HEK293 (cell line): ENCODE results near the gene PCSK1.

Experiments
- CTCF ChIA-PET: fragments of 350-600 bp; formaldehyde crosslinking; extraction: SDS; loops from one replicate; lab custom pipeline; 2021; ENCODE audit warnings: antibody characterized with exemption; lab: Yijun Ruan, JAX
- POLR2A ChIA-PET: fragments of 300-600 bp; formaldehyde crosslinking; extraction: SDS; loops from one replicate; lab custom pipeline; 2020; ENCODE audit warnings: antibody characterized with exemption, inconsistent platforms; lab: Yijun Ruan, JAX
- H3K27ac ChIP-seq: fragments of 200-500 bp; sonication (Bioruptor generic); 2 replicates; pipeline ENCODE4 v1.5.1; 2014; ENCODE audit warnings: low read depth, low read length, control low read depth, inconsistent platforms; ENCODE audit errors: extremely low read depth
- H3K36me3 ChIP-seq, 2 experiments: fragments of 200-500 bp in 1 of 2; sonication (Bioruptor generic) in 1 of 2; 1 replicate in 1 of 2; 2 replicates in 1 of 2; pipeline ENCODE4 v1.5.1; 2014 to 2017; ENCODE audit warnings: inconsistent platforms in 2 of 2, low read length in 2 of 2; ENCODE audit not compliant: control insufficient read depth in 2 of 2, insufficient read depth in 1 of 2
- H3K4me1 ChIP-seq: fragments of 200-500 bp; sonication (Bioruptor generic); 2 replicates; pipeline ENCODE4 v1.5.1; 2014; ENCODE audit warnings: mild to moderate bottlenecking, low read length, inconsistent platforms; ENCODE audit not compliant: control insufficient read depth, insufficient read depth
- H3K4me3 ChIP-seq: 2 replicates; pipeline ENCODE4 v1.5.1; 2011; ENCODE audit warnings: low read depth, mild to moderate bottlenecking, control low read depth, low read length, moderate library complexity
- H3K9me3 ChIP-seq: fragments of 200-500 bp; sonication (Bioruptor generic); 2 replicates; pipeline ENCODE4 v1.5.1; 2014; ENCODE audit warnings: low read depth, low read length, inconsistent platforms; ENCODE audit not compliant: control insufficient read depth, insufficient read depth
- HIC1 ChIP-seq: fragments of 450-650 bp; formaldehyde crosslinking; IDR thresholded peaks from 2 replicates; pipeline ENCODE4 v1.5.1; 2016; ENCODE audit warnings: missing biosample characterization, missing genetic modification characterization
- HOXC10 ChIP-seq: sonication (generic); formaldehyde crosslinking; IDR thresholded peaks from 2 replicates; pipeline ENCODE4 v1.8.1; 2023; ENCODE audit warnings: mild to moderate bottlenecking, missing genetic modification reagents
- MEIS1 ChIP-seq: sonication (generic); formaldehyde crosslinking; IDR thresholded peaks from 2 replicates; pipeline ENCODE4 v1.8.1; 2022; ENCODE audit warnings: missing genetic modification reagents, mild to moderate bottlenecking, borderline replicate concordance
- MYNN ChIP-seq: fragments of 450-650 bp; formaldehyde crosslinking; IDR thresholded peaks from 2 replicates; pipeline ENCODE4 v1.5.1; 2016; ENCODE audit warnings: missing biosample characterization, missing genetic modification characterization, borderline replicate concordance
- SP3 ChIP-seq: fragments of 450-650 bp; formaldehyde crosslinking; IDR thresholded peaks from 2 replicates; pipeline ENCODE4 v1.5.1; 2016; ENCODE audit warnings: missing biosample characterization, missing genetic modification characterization
- SP7 ChIP-seq: fragments of 450-650 bp; formaldehyde crosslinking; IDR thresholded peaks from 2 replicates; pipeline ENCODE4 v1.5.1; 2016; ENCODE audit warnings: missing biosample characterization, missing genetic modification characterization
- ZBTB1 ChIP-seq: fragments of 450-650 bp; formaldehyde crosslinking; IDR thresholded peaks from 2 replicates; pipeline ENCODE4 v1.5.1; 2016; ENCODE audit warnings: missing biosample characterization, missing genetic modification characterization
- ZBTB17 ChIP-seq: fragments of 450-650 bp; formaldehyde crosslinking; IDR thresholded peaks from 2 replicates; pipeline ENCODE4 v1.5.1; 2016; ENCODE audit warnings: missing biosample characterization, missing genetic modification characterization
- ZNF138 ChIP-seq: fragments of 450-650 bp; formaldehyde crosslinking; IDR thresholded peaks from 2 replicates; pipeline ENCODE4 v1.5.1; 2016; ENCODE audit warnings: missing biosample characterization, missing genetic modification characterization, borderline replicate concordance
- ZNF214 ChIP-seq: fragments of 450-650 bp; formaldehyde crosslinking; IDR thresholded peaks from 2 replicates; pipeline ENCODE4 v1.5.1; 2017; ENCODE audit warnings: missing biosample characterization, mild to moderate bottlenecking, missing genetic modification characterization, borderline replicate concordance
- ZNF248 ChIP-seq: fragments of 450-650 bp; formaldehyde crosslinking; IDR thresholded peaks from 2 replicates; pipeline ENCODE4 v1.5.1; 2017; ENCODE audit warnings: missing biosample characterization, missing genetic modification characterization
- ZNF302 ChIP-seq: fragments of 450-650 bp; formaldehyde crosslinking; IDR thresholded peaks from 2 replicates; pipeline ENCODE4 v1.5.1; 2016; ENCODE audit warnings: missing biosample characterization, missing genetic modification characterization, low read depth
- ZNF354C ChIP-seq: fragments of 450-650 bp; formaldehyde crosslinking; IDR thresholded peaks from 2 replicates; pipeline ENCODE4 v1.5.1; 2016; ENCODE audit warnings: missing biosample characterization, missing genetic modification characterization, low read depth, borderline replicate concordance
- ZNF404 ChIP-seq: fragments of 450-650 bp; formaldehyde crosslinking; IDR thresholded peaks from 2 replicates; pipeline ENCODE4 v1.5.1; 2017; ENCODE audit warnings: missing biosample characterization, missing genetic modification characterization
- ZNF488 ChIP-seq: fragments of 450-650 bp; formaldehyde crosslinking; IDR thresholded peaks from 2 replicates; pipeline ENCODE4 v1.5.1; 2016; ENCODE audit warnings: missing biosample characterization, missing genetic modification characterization
- ZNF623 ChIP-seq: fragments of 450-650 bp; formaldehyde crosslinking; IDR thresholded peaks from 2 replicates; pipeline ENCODE4 v1.5.1; 2016; ENCODE audit warnings: missing biosample characterization, missing genetic modification characterization
- ZNF624 ChIP-seq: fragments of 450-650 bp; formaldehyde crosslinking; IDR thresholded peaks from 2 replicates; pipeline ENCODE4 v1.5.1; 2017; ENCODE audit warnings: missing biosample characterization, missing genetic modification characterization
- ZNF629 ChIP-seq: fragments of 450-650 bp; formaldehyde crosslinking; IDR thresholded peaks from 2 replicates; pipeline ENCODE4 v1.5.1; 2017; ENCODE audit warnings: missing biosample characterization, missing genetic modification characterization
- ZNF701 ChIP-seq: fragments of 450-650 bp; formaldehyde crosslinking; IDR thresholded peaks from 2 replicates; pipeline ENCODE4 v1.5.1; 2016; ENCODE audit warnings: missing biosample characterization, missing genetic modification characterization
- ZNF747 ChIP-seq: fragments of 450-650 bp; formaldehyde crosslinking; IDR thresholded peaks from 2 replicates; pipeline ENCODE4 v1.5.1; 2016; ENCODE audit warnings: missing biosample characterization, missing genetic modification characterization
- TF ChIP-seq, protein P1 (sequence below): fragments of 450-650 bp; formaldehyde crosslinking; IDR thresholded peaks from 2 replicates; pipeline ENCODE4 v1.5.1; 2016; ENCODE audit warnings: missing biosample characterization, missing genetic modification characterization
- TF ChIP-seq, protein P2 (sequence below): fragments of 450-650 bp; formaldehyde crosslinking; IDR thresholded peaks from 2 replicates; pipeline ENCODE4 v1.5.1; 2016; ENCODE audit warnings: missing biosample characterization, missing genetic modification characterization

The PCSK1 gene

GRCh38 chr5:96476654-96477053, 43.6 kb upstream of the PCSK1 start:
- POLR2A ChIA-PET: no interaction called here
- CTCF ChIA-PET: no interaction called here

GRCh38 chr5:96474073-96474472, 41.0 kb upstream of the PCSK1 start:
- Histone ChIP-seq H3K4me3 (no peak overlapping the region), H3K9me3 (no peaks in the 10 kb centered on the region), H3K4me1 (no peaks in the 10 kb centered on the region), H3K27ac (no peak overlapping the region), H3K36me3 (no peaks in the 10 kb centered on the region)
- POLR2A ChIA-PET: no interaction called here
- no peak for TF ChIP-seq ZNF701 (tag by site-specific recombination)
- CTCF ChIA-PET: no interaction called here

More at GRCh38 chr5:96476654-96477053, 43.6 kb upstream of the PCSK1 start:
- Histone ChIP-seq H3K27ac (no peak overlapping the region), H3K4me3 (no peak overlapping the region), H3K4me1 (no peaks in the 10 kb centered on the region), H3K9me3 (no peaks in the 10 kb centered on the region), H3K36me3 (no peaks in the 10 kb centered on the region)
- TF ChIP-seq ZNF354C: no peak
- TF ChIP-seq ZNF629 (tag by site-specific recombination): no peak
- TF ChIP-seq ZNF302: no peak
- TF ChIP-seq ZNF138 (tag by site-specific recombination): no peak

DNA sequence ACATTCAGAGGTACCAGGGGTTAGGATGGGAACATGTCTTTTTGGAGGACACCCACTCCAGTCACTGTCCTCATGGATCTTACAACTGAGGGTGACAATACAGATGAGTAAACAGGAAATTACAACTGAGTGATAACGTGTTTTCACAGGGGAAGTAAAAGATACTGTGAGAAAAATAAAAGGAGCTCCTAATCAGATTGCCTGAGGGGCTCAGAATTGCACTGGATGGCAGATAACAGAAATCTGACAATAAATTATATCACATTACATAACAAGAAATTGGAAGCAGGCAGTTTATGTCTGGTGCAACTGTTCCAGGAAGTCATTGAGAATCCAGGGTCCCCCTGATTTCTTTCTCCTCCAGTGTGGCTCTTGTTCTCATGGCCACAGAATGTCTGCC, 40.1 kb upstream of the PCSK1 start:
- Histone ChIP-seq H3K4me1 (no peaks in the 10 kb centered on the region), H3K27ac (no peak overlapping the region), H3K36me3 (no peaks in the 10 kb centered on the region), H3K9me3 (no peaks in the 10 kb centered on the region), H3K4me3 (no peak overlapping the region)
- CTCF ChIA-PET: interaction anchor here (0.7 kb wide), 1 partner anchor 298 kb away, joined by 3 read pairs; no protein-coding TSS in a partner anchor
- no peak for TF ChIP-seq SP7 (tag by site-specific recombination)
- no peak for TF ChIP-seq ZNF747 (tag by site-specific recombination)
- no peak for TF ChIP-seq MYNN
- TF ChIP-seq ZBTB17 (tag by site-specific recombination): no peak
- TF ChIP-seq HOXC10 (CRISPR knock-in tag): no peak
- POLR2A ChIA-PET: no interaction called here

- POLR2A ChIA-PET: no interaction called here
- no peak overlapping the region for H3K4me3 ChIP-seq
- no peak for TF ChIP-seq SP3 (tag by site-specific recombination)
- no peak for TF ChIP-seq ZNF488 (tag by site-specific recombination)
- no peak for TF ChIP-seq ZNF404 (tag by site-specific recombination)
- no peak for TF ChIP-seq ZNF624 (tag by site-specific recombination)
- TF ChIP-seq MEIS1 (CRISPR knock-in tag): no peak
- TF ChIP-seq, protein P1, sequence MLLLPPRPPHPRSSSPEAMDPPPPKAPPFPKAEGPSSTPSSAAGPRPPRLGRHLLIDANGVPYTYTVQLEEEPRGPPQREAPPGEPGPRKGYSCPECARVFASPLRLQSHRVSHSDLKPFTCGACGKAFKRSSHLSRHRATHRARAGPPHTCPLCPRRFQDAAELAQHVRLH: no peak
- TF ChIP-seq ZNF302: no peak
- no peak for TF ChIP-seq HIC1 (tag by site-specific recombination)
- TF ChIP-seq ZBTB1: no peak
- TF ChIP-seq ZNF214: no peak
- TF ChIP-seq ZNF248 (tag by site-specific recombination): no peak
- TF ChIP-seq, protein P2, sequence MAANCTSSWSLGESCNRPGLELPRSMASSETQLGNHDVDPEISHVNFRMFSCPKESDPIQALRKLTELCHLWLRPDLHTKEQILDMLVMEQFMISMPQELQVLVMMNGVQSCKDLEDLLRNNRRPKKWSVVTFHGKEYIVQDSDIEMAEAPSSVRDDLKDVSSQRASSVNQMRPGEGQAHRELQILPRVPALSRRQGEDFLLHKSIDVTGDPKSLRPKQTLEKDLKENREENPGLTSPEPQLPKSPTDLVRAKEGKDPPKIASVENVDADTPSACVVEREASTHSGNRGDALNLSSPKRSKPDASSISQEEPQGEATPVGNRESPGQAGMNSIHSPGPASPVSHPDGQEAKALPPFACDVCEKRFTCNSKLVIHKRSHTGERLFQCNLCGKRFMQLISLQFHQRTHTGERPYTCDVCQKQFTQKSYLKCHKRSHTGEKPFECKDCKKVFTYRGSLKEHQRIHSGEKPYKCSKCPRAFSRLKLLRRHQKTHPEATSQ (tag by site-specific recombination): no peak
- TF ChIP-seq SP7 (tag by site-specific recombination): no peak
- no peak for TF ChIP-seq ZNF623 (tag by site-specific recombination)
Measured at GRCh38 chr5:96470785-96471184, 37.7 kb upstream of the PCSK1 start.

More at GRCh38 chr5:96470785-96471184, 37.7 kb upstream of the PCSK1 start:
- Histone ChIP-seq H3K36me3 (no peaks in the 10 kb centered on the region), H3K9me3 (no peaks in the 10 kb centered on the region), H3K4me1 (no peaks in the 10 kb centered on the region), H3K27ac (no peak overlapping the region)
- CTCF ChIA-PET: no interaction called here
